ENCODE data around the gene CCDC146. TPM values are rescaled to one million over a fixed set of nuclear protein-coding genes. Genes with fewer than 3 reads are reported as not detected.
A peak's percentile ranks its signal among the peaks of the same experiment; 100 is the strongest.

The CCDC146 gene
- total and polyA plus RNA-seq, 2 of the 8 experiments (the other 6 are each of a cell fraction or from before 2014, with no cell fraction given): 0.88 to 2.4 TPM

GRCh38 chr7:77242068-77242467 is 119.7 kb downstream of the CCDC146 start:
- H3K36me3 ChIP-seq (ENCODE audit: control insufficient read depth in 2 of 4, insufficient read depth in 4 of 4, low read length in 3 of 4): no peaks in the 10 kb centered on the region
- no peak overlapping the region for H2BK120ac ChIP-seq (replicated peaks; ENCODE audit: low read depth, low read length)
- DNase-seq (ENCODE audit: low read depth in 1 of 2, low spot score in 2 of 2) (no peak), FAIRE-seq (no peak)
- H3K23ac ChIP-seq (ENCODE audit: insufficient read length): no peak overlapping the region
- peaks cover 0 to 12% (median 3%) of the 10 kb centered on the region in 4 experiments; a peak in 4 of 7 replicates for H3K4me1 ChIP-seq (replicated peaks in 1 of 4; ENCODE audit: control insufficient read depth in 3 of 4, insufficient read depth in 4 of 4, low read length in 3 of 4)
- H3K23me2 ChIP-seq (ENCODE audit: low read depth, low read length): no peaks in the 10 kb centered on the region
- no peaks in the 10 kb centered on the region for H3K79me1 ChIP-seq (ENCODE audit: low read depth, low read length)
- no peak overlapping the region for H3K27ac ChIP-seq (ENCODE audit: low read depth, low read length)
- H3K14ac ChIP-seq (ENCODE audit: insufficient read length): no peak overlapping the region
- H2BK15ac ChIP-seq (ENCODE audit: low read length): no peak overlapping the region
- H3K4me2 ChIP-seq (ENCODE audit: insufficient read depth in 1 of 2, low read depth in 2 of 2, low read length in 2 of 2): no peak overlapping the region; a peak in 1 of 4 replicates
- H3K27me3 ChIP-seq (replicated peaks in 1 of 4; ENCODE audit: control insufficient read depth in 3 of 4, extremely low read depth in 1 of 4, insufficient read depth in 3 of 4, low read length in 3 of 4): no peaks in the 10 kb centered on the region
- no peak overlapping the region for H3K4me3 ChIP-seq (ENCODE audit: extremely low read depth in 1 of 4, insufficient read depth in 2 of 4, low read depth in 3 of 4, low read length in 4 of 4)
- no peak overlapping the region for H3K18ac ChIP-seq (ENCODE audit: extremely low read depth, low read length)
- H4K91ac ChIP-seq (replicated peaks; ENCODE audit: insufficient read length, low read length): no peak overlapping the region
- no peak overlapping the region for H4K8ac ChIP-seq (ENCODE audit: extremely low read depth, insufficient read depth, low read length)
- POLR2A ChIA-PET (ENCODE audit: partially characterized antibody): no interaction called here
- no peak overlapping the region for H3K56ac ChIP-seq (replicated peaks; ENCODE audit: insufficient read length, low read depth, low read length)
- no peak overlapping the region for H2BK5ac ChIP-seq (ENCODE audit: low read depth, low read length)
- H3K9ac ChIP-seq (replicated peaks in 1 of 4; ENCODE audit: extremely low read depth in 1 of 4, low read depth in 3 of 4, low read length in 3 of 4): no peak overlapping the region
- peak overlapping the region; percentile 57; the same call in 1 of the 2 replicates for H2AFZ ChIP-seq (ENCODE audit: low read length)
- H3K4ac ChIP-seq (replicated peaks; ENCODE audit: insufficient read length, low read depth, low read length): no peak overlapping the region
- no peak overlapping the region for H2AK5ac ChIP-seq (ENCODE audit: low read depth, low read length)
- H4K20me1 ChIP-seq (replicated peaks in 1 of 2; ENCODE audit: control insufficient read depth in 1 of 2, insufficient read depth in 2 of 2, low read length in 2 of 2): no peaks in the 10 kb centered on the region
- CTCF ChIA-PET (ENCODE audit: partially characterized antibody): interaction anchor here (0.6 kb wide), 1 partner anchor 923 kb away, joined by 3 read pairs; no protein-coding TSS in a partner anchor
- WGBS, 2 experiments (ENCODE audit: extremely low coverage in 1 of 2, insufficient coverage in 1 of 2, insufficient read length in 1 of 2, insufficient replicate concordance in 2 of 2, low coverage in 1 of 2, low lambda C conversion rate in 2 of 2, missing lambda C conversion rate in 1 of 2): 81% methylated on average over 2 of the region's 2 CpGs; no CpG with 5 or more reads in 1 of the 2 experiments
- H2BK12ac ChIP-seq (ENCODE audit: low read depth, low read length): no peak overlapping the region
- no peaks in the 10 kb centered on the region for H3K9me3 ChIP-seq (ENCODE audit: insufficient read depth in 2 of 2, low read depth in 1 of 2, low read length in 1 of 2)
- H2BK20ac ChIP-seq (ENCODE audit: low read length): no peak overlapping the region
- no peak overlapping the region for H4K5ac ChIP-seq (ENCODE audit: insufficient read length, low read depth, low read length)
- H3K79me2 ChIP-seq (ENCODE audit: control insufficient read depth in 1 of 2, insufficient read depth in 2 of 2, low read length in 2 of 2): no peaks in the 10 kb centered on the region
- TF ChIP-seq NRF1 (IDR thresholded peaks at IDR 0.05; ENCODE audit: low read depth, low read length) (no peak), HDAC6 (IDR thresholded peaks at IDR 0.05; ENCODE audit: low read depth, low read length) (no peak), ATF2 (IDR thresholded peaks at IDR 0.05; ENCODE audit: low read length) (no peak), ZNF274 (IDR thresholded peaks at IDR 0.05; ENCODE audit: borderline replicate concordance, extremely low read depth, low read length) (no peak), TEAD4 (IDR thresholded peaks at IDR 0.05; ENCODE audit: low read depth, low read length) (no peak), CREB1 (IDR thresholded peaks at IDR 0.05) (no peak), FOSL1 (IDR thresholded peaks at IDR 0.05; ENCODE audit: insufficient read depth, low read depth, low read length) (no peak)
- TF ChIP-seq, protein P1, sequence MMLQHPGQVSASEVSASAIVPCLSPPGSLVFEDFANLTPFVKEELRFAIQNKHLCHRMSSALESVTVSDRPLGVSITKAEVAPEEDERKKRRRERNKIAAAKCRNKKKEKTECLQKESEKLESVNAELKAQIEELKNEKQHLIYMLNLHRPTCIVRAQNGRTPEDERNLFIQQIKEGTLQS (IDR thresholded peaks at IDR 0.05; ENCODE audit: insufficient read depth, low read depth, low read length): no peak
- TF ChIP-seq, protein P2, sequence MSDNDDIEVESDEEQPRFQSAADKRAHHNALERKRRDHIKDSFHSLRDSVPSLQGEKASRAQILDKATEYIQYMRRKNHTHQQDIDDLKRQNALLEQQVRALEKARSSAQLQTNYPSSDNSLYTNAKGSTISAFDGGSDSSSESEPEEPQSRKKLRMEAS (IDR thresholded peaks at IDR 0.05): no peak

All from H1 (cell line).